Measurements from ENCODE around the gene NUMA1. TPM values are rescaled to one million over a fixed set of nuclear protein-coding genes. Genes with fewer than 3 reads are reported as not detected.
A peak's percentile ranks its signal among the peaks of the same experiment; 100 is the strongest.

Gene NUMA1, protein sequence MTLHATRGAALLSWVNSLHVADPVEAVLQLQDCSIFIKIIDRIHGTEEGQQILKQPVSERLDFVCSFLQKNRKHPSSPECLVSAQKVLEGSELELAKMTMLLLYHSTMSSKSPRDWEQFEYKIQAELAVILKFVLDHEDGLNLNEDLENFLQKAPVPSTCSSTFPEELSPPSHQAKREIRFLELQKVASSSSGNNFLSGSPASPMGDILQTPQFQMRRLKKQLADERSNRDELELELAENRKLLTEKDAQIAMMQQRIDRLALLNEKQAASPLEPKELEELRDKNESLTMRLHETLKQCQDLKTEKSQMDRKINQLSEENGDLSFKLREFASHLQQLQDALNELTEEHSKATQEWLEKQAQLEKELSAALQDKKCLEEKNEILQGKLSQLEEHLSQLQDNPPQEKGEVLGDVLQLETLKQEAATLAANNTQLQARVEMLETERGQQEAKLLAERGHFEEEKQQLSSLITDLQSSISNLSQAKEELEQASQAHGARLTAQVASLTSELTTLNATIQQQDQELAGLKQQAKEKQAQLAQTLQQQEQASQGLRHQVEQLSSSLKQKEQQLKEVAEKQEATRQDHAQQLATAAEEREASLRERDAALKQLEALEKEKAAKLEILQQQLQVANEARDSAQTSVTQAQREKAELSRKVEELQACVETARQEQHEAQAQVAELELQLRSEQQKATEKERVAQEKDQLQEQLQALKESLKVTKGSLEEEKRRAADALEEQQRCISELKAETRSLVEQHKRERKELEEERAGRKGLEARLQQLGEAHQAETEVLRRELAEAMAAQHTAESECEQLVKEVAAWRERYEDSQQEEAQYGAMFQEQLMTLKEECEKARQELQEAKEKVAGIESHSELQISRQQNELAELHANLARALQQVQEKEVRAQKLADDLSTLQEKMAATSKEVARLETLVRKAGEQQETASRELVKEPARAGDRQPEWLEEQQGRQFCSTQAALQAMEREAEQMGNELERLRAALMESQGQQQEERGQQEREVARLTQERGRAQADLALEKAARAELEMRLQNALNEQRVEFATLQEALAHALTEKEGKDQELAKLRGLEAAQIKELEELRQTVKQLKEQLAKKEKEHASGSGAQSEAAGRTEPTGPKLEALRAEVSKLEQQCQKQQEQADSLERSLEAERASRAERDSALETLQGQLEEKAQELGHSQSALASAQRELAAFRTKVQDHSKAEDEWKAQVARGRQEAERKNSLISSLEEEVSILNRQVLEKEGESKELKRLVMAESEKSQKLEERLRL (N-terminal part only)
- 109 and 113 TPM in 2 replicates for total RNA-seq (2022)
- percentile 77 among the genes with signal in this experiment for Bru-seq, nascent RNA
- BruChase-seq, experiment 1, labeled RNA remaining after a 6-hour chase, result percentile 81 among the genes with signal in this experiment
- percentile 72 among the genes with signal in this experiment for BruChase-seq, experiment 2, labeled RNA remaining after a 2-hour chase
- long read RNA-seq, full-length matches to known transcripts, result 4 of 126 reads
- long read RNA-seq, partial matches to known transcripts, result 64 of 126 reads
- long read RNA-seq, other reads (novel, unspliced or antisense), result 58 of 126 reads

DNA sequence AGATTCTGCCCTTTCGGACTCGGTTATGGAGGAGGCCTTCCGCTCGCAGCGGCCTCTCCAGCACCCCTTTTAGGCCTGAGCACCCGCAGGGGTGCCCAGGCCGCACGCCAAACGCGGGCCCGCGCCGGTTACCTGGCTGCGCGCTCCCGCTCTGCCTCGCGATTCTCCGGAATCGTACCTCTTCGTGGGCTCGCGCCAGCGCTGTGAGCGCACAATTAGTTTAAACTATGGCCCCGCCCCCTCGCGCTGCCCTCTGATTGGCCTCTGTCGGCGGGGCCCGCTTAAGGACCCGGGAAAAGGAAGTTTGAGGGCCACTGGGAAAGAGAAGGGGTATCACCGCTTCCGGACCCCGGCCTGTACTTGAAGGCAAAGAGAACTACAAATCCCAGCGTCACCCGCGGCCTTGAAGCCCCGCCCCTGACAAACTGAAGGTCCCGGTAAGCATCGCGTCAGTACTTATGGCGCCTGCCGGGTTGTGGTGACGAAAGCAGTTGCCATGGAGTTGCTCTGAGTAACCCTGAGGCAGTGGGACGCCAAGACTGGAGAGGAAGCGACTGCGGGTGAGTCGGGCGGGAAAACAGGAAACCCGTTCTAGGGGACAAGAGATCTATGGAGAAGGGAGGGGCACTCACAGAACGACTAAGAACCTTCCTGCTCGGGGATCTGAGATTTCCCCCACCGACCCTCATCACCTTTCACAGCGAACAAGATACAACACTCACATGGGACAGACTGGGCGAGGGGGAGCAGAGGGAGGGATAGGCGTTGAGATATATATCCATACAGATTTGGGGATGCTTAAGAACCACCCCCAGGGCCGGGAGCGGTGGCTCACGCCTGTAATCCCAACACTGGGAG lies at the start of gene NUMA1, which contains the start of gene LRRC51:
Gene NUMA1 (minus strand): TSS at position 217 of the 858 bp plus-strand sequence. CDS start 44,599 bp downstream, outside the sequence.
Gene LRRC51 (plus strand): TSS at position 525 of the 858 bp plus-strand sequence. CDS start 8,234 bp downstream, outside the sequence.
- POLR2A ChIA-PET, result interaction anchor here (0.8 to 15.4 kb wide), 12 partner anchors 12 to 101 kb away, joined by 3 to 282 read pairs (median 10); partner anchors contain the start of gene ANAPC15
- no TSS peak for BruUV-seq (replicated peaks)
- TF ChIP-seq, protein P1, sequence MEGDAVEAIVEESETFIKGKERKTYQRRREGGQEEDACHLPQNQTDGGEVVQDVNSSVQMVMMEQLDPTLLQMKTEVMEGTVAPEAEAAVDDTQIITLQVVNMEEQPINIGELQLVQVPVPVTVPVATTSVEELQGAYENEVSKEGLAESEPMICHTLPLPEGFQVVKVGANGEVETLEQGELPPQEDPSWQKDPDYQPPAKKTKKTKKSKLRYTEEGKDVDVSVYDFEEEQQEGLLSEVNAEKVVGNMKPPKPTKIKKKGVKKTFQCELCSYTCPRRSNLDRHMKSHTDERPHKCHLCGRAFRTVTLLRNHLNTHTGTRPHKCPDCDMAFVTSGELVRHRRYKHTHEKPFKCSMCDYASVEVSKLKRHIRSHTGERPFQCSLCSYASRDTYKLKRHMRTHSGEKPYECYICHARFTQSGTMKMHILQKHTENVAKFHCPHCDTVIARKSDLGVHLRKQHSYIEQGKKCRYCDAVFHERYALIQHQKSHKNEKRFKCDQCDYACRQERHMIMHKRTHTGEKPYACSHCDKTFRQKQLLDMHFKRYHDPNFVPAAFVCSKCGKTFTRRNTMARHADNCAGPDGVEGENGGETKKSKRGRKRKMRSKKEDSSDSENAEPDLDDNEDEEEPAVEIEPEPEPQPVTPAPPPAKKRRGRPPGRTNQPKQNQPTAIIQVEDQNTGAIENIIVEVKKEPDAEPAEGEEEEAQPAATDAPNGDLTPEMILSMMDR (IDR thresholded peaks at IDR 0.05; ENCODE audit: unreplicated experiment), result no peak

DNA sequence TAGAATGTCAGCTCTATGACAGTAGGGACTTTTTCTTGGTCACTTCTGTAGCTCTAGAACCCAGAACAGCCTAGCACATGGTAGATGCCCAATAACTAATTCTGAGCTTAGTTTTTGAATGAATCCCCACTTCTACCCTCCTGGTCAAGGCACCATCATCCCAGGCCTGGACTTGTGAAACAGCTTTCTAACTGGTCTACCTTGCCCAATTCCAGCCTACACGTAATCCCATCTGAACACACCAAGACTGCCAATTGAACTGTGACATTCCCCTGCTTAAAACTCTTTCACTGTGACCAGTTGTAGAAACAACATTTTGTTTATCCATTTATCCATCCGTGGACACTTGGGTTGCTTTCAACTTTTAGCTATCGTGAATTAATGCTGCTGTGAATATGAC lies 49.0 kb upstream of the NUMA1 start:
- H3K36me3 Mint-ChIP-seq (ENCODE audit: insufficient read depth, unreplicated experiment), result no peaks in the 10 kb centered on the region
- no peak overlapping the region for H3K27ac Mint-ChIP-seq (ENCODE audit: low read depth, unreplicated experiment)
- H3K27me3 Mint-ChIP-seq (ENCODE audit: insufficient read depth, unreplicated experiment), result no peaks in the 10 kb centered on the region
- no peaks in the 10 kb centered on the region for H3K9me3 Mint-ChIP-seq (ENCODE audit: unreplicated experiment)
- ChIA-PET CTCF (interaction anchor here (0.6 to 1.3 kb wide), 2 partner anchors 11 to 14 kb away, joined by 5 to 6 read pairs; no protein-coding TSS in a partner anchor), POLR2A (interaction anchor here (0.8 to 1.3 kb wide), 2 partner anchors 14 to 16 kb away, joined by 4 read pairs; partner anchors contain the start of gene ANAPC15)
- DNase-seq (ENCODE audit: unreplicated experiment), result no peak
- no peak overlapping the region for H3K4me3 Mint-ChIP-seq (ENCODE audit: unreplicated experiment)
- intact Hi-C loops (cut with micrococcal nuclease), result no loop called here
- no peaks in the 10 kb centered on the region for H3K4me1 Mint-ChIP-seq (ENCODE audit: insufficient read depth, unreplicated experiment)
- BruUV-seq (replicated peaks), result no TSS peak
- TF ChIP-seq, protein P1 (IDR thresholded peaks at IDR 0.05; ENCODE audit: unreplicated experiment), result no peak

More for the DNA sequence above, at the start of gene NUMA1, which contains the start of gene LRRC51:
- intact Hi-C loops (cut with micrococcal nuclease), result loop anchor here (1.0 to 2.0 kb wide), 2 partner anchors 32 to 40 kb away; partner anchors contain the start of gene ANAPC15
- peaks cover 47% of the 10 kb centered on the region for H3K4me1 Mint-ChIP-seq (ENCODE audit: insufficient read depth, unreplicated experiment)
- no peaks in the 10 kb centered on the region for H3K9me3 Mint-ChIP-seq (ENCODE audit: unreplicated experiment)
- H3K27ac Mint-ChIP-seq (ENCODE audit: low read depth, unreplicated experiment), result peak within 1 kb of the TSS; percentile 99
- CTCF ChIA-PET, result interaction anchor here (0.8 to 2.3 kb wide), 7 partner anchors 10 to 102 kb away, joined by 3 to 24 read pairs (median 4); no protein-coding TSS in a partner anchor
- no peaks in the 10 kb centered on the region for H3K27me3 Mint-ChIP-seq (ENCODE audit: insufficient read depth, unreplicated experiment)
- peak; percentile 100 for DNase-seq (ENCODE audit: unreplicated experiment)
- H3K36me3 Mint-ChIP-seq (ENCODE audit: insufficient read depth, unreplicated experiment), result peaks cover 6% of the 10 kb centered on the region
- H3K4me3 Mint-ChIP-seq (ENCODE audit: unreplicated experiment), result peak within 1 kb of the TSS; percentile 99

DNA sequence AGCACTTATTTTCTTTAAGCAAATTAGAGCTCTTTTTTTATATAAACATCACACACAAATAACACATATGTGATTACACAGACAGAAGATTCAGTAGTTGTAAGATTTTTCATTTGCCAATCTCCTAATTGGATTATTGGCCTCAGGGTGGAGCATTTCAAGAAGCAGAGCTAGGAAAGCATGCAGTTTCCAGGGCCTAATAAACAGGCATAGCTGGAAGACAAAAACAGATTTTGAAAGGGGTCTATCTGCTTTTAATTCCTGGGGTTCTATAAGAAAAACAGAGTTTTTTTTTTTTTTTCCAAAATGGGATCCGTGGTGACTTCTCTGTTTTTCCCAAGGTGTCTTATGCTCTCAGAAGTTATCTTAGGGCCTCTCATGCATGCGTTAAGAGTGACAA lies 47.6 kb upstream of the NUMA1 start:
- Mint-ChIP-seq H3K4me1 (ENCODE audit: insufficient read depth, unreplicated experiment) (no peaks in the 10 kb centered on the region), H3K27me3 (ENCODE audit: insufficient read depth, unreplicated experiment) (no peaks in the 10 kb centered on the region), H3K27ac (ENCODE audit: low read depth, unreplicated experiment) (no peak overlapping the region), H3K9me3 (ENCODE audit: unreplicated experiment) (no peaks in the 10 kb centered on the region), H3K36me3 (ENCODE audit: insufficient read depth, unreplicated experiment) (no peaks in the 10 kb centered on the region), H3K4me3 (ENCODE audit: unreplicated experiment) (no peak overlapping the region)
- TF ChIP-seq, protein P1 (IDR thresholded peaks at IDR 0.05; ENCODE audit: unreplicated experiment), result no peak
- DNase-seq (ENCODE audit: unreplicated experiment), result no peak
- BruUV-seq (replicated peaks), result no TSS peak
- CTCF ChIA-PET, result interaction anchor here (0.6 to 2.1 kb wide), 3 partner anchors 16 to 115 kb away, joined by 3 to 7 read pairs (median 6); no protein-coding TSS in a partner anchor
- POLR2A ChIA-PET, result interaction anchor here (0.6 to 1.9 kb wide), 5 partner anchors 12 to 52 kb away, joined by 3 to 8 read pairs (median 3); partner anchors contain the start of gene ANAPC15
- intact Hi-C loops (cut with micrococcal nuclease), result no loop called here
